Sigmoid colon (tissue), 7 donors: Measurements from ENCODE around the gene SCLY. TPM values are rescaled to one million over a fixed set of nuclear protein-coding genes. Genes with fewer than 3 reads are reported as not detected.

Experiments
- DNase-seq: peaks from one replicate; pipeline ENCODE4 v3.0.0-alpha.2; 2019
- H3K27ac ChIP-seq, 4 donors: fragments of 200-600 bp; sonication (generic); one replicate each; pipeline ENCODE4 v1.5.1; 2016 to 2019; ENCODE audit warnings: mild to moderate bottlenecking in 1 of 4
- H3K27me3 ChIP-seq, 3 donors: fragments of 200-600 bp; sonication (generic); one replicate each; pipeline ENCODE4 v1.5.1; 2019; ENCODE audit warnings: mild to moderate bottlenecking in 1 of 3
- H3K36me3 ChIP-seq, 4 donors: fragments of 200-600 bp; sonication (generic); one replicate each; pipeline ENCODE4 v1.5.1; 2016 to 2019
- H3K4me1 ChIP-seq, 4 donors: fragments of 200-600 bp; sonication (generic); one replicate each; pipeline ENCODE4 v1.5.1; 2017 to 2019
- H3K4me3 ChIP-seq, 4 donors: fragments of 200-600 bp; sonication (generic); one replicate each; pipeline ENCODE4 v1.5.1; 2017 to 2019; ENCODE audit warnings: mild to moderate bottlenecking in 2 of 4, moderate library complexity in 1 of 4
- H3K9me3 ChIP-seq, 4 donors: fragments of 200-600 bp in 3 of 4; sonication (generic) in 3 of 4; one replicate each; pipeline versions ENCODE4 v1.5.1 to v1.6.1; 2013 to 2019
- CTCF ChIP-seq, 4 experiments: fragments of 450-650 bp in 3 of 4; fragments of 200-600 bp in 1 of 4; IDR thresholded peaks; one replicate each; pipeline ENCODE4 v1.5.1; 2016 to 2019; ENCODE audit warnings: antibody characterized with exemption in 4 of 4, mild to moderate bottlenecking in 3 of 4, moderate library complexity in 2 of 4
- EP300 ChIP-seq, 4 donors: sonication (generic); formaldehyde crosslinking; IDR thresholded peaks; one replicate each; pipeline ENCODE4 v1.6.1; 2017; ENCODE audit warnings: antibody characterized with exemption in 4 of 4
- POLR2A ChIP-seq, 2 donors: fragments of 450-650 bp; IDR thresholded peaks; one replicate each; pipeline ENCODE4 v1.6.1; 2016; ENCODE audit warnings: antibody characterized with exemption in 2 of 2, mild to moderate bottlenecking in 2 of 2, moderate library complexity in 2 of 2
- POLR2AphosphoS5 ChIP-seq, 4 donors: sonication (generic); formaldehyde crosslinking; IDR thresholded peaks; one replicate each; pipeline ENCODE4 v1.6.1; 2017; ENCODE audit warnings: antibody characterized with exemption in 4 of 4
- WGBS, 2 donors: extraction: QIAGEN DNeasy Blood & Tissue Kit; methylation state at CpG; one replicate each; pipeline ENCODE4 v1.1.7; 2013; 5-methylcytosine and 5-hydroxymethylcytosine counted together
- intact Hi-C: fragments of 100-400 bp; cut with DNase I; formaldehyde crosslinking; loops from one replicate; pipeline ENCODE4 v1.15.1; 2023
- polyA plus RNA-seq, 3 donors: library from polyadenylated mRNA; stranded (reverse); fragments of 200-250 nt; gene quantifications; one replicate each; pipeline ENCODE4 v1.2.3, GENCODE V29; 2013
- total RNA-seq, 4 donors: library from RNA; depleted of rRNA; stranded (reverse); fragments of >200 nt; gene quantifications; one replicate each; pipeline ENCODE4 v1.1.0, GENCODE V29; 2016
- donor health status: healthy with polysubstance abuse.
- donor health status: Bipolar disorder and iron deficiency.
- donor health status: healthy.

SCLY gene
- total and polyA plus RNA-seq, 7 donors: 5.4 to 19.5 (median 10.9) TPM

DNA sequence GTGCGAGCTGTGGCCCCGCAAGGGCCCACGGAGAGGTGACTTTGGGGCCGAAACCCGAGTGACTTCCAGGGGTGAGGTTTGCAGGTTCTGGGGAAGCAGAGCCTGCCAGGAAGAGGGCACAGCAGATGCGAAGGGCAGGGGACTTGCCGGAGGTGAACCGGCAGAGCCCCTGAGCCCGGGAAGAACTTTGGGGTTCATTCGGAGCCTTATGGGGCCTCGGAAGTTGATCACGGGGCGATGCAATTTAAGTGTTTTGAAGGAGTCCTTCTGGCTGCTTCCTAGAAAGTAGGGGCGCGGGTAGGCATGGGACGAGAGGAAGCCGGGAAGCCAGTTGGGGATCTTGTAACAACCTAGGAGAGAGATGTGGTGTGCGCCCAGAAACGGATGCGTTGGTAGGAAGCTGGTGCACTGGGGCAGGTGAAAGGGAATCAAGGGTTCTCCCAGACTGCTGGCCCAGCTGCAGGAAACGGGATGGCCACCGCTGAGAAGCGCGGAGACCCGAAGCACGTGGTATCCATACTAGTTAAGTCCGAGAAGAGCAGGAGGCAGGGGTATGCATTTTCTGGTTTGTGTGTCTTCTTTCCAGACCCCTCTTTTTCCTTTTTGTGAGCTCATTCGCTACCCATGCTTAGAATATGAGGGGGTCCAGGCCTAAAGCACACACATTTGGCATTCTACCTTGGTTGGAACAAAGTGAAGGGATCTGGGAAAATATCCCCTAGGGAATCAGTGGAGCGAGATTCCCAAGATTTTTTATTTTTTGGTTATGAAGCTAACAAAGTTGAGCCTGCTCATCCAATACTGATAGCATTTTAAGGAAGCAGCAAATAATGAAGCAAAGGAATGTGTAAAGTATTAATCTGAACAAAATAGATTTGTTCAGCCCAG is 758 bp downstream of the SCLY start:
- 4% methylated on average over 29 of the region's 29 CpGs for WGBS, 2 donors
- intact Hi-C loops: loop anchor here (2.0 to 5.0 kb wide), 4 partner anchors 95 to 203 kb away; partner anchors contain the start of genes RAMP1 and UBE2F
- Histone ChIP-seq H3K27ac (peak overlapping the region; percentile 84 to 96 (median 94)), H3K9me3 (no peaks in the 10 kb centered on the region), H3K36me3 (peaks cover 0 to 14% (median 4%) of the 10 kb centered on the region in 4 donors), H3K27me3 (no peaks in the 10 kb centered on the region), H3K4me3 (peak overlapping the region; percentile 72 to 91 (median 82)), H3K4me1 (peaks cover 0 to 25% (median 16%) of the 10 kb centered on the region in 4 donors)
- TF ChIP-seq CTCF (IDR thresholded peaks at IDR 0.05) (no peak), POLR2AphosphoS5 (IDR thresholded peaks at IDR 0.05) (no peak), POLR2A (IDR thresholded peaks at IDR 0.05) (no peak), EP300 (IDR thresholded peaks at IDR 0.05) (no peak)
- DNase-seq: peak; percentile 76

GRCh38 chr2:238063414-238064189 is 2.8 kb downstream of the SCLY start:
- intact Hi-C loops: loop anchor here (5.0 kb wide), 2 partner anchors 141 to 199 kb away; no protein-coding TSS in a partner anchor
- 86 to 92% methylated on average over 8 of the region's 8 CpGs for WGBS, 2 donors

DNA sequence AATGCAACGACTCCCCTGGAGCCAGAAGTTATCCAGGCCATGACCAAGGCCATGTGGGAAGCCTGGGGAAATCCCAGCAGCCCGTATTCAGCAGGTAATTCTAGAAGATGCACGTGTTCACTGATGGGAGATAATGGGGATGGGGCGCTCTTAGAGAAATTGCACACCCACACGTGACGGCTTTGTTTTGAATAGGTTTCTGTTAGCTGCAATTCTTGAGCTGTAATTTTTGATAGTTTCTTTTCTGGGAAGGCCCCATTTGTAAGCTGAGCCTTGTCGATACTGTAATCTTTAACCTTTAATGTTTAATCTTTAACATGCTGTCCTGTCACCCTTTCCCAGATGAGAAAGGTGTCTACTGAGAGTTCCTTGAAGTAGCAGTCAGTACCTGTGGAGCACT is 3.6 kb downstream of the SCLY start:
- TF ChIP-seq CTCF (IDR thresholded peaks at IDR 0.05) (no peak), POLR2A (IDR thresholded peaks at IDR 0.05) (no peak), POLR2AphosphoS5 (IDR thresholded peaks at IDR 0.05) (no peak), EP300 (IDR thresholded peaks at IDR 0.05) (no peak)

More at GRCh38 chr2:238063414-238064189, 2.8 kb downstream of the SCLY start:
- Histone ChIP-seq H3K9me3 (no peaks in the 10 kb centered on the region), H3K36me3 (peaks cover 0 to 30% (median 12%) of the 10 kb centered on the region in 4 donors), H3K4me3 (no peak overlapping the region), H3K4me1 (peaks cover 0 to 25% (median 16%) of the 10 kb centered on the region in 4 donors), H3K27ac (no peak overlapping the region), H3K27me3 (no peaks in the 10 kb centered on the region)
- TF ChIP-seq EP300 (IDR thresholded peaks at IDR 0.05): no peak
- no peak for TF ChIP-seq POLR2A (IDR thresholded peaks at IDR 0.05)
- no peak for TF ChIP-seq CTCF (IDR thresholded peaks at IDR 0.05)
- TF ChIP-seq POLR2AphosphoS5 (IDR thresholded peaks at IDR 0.05): no peak
- DNase-seq: no peak

DNA sequence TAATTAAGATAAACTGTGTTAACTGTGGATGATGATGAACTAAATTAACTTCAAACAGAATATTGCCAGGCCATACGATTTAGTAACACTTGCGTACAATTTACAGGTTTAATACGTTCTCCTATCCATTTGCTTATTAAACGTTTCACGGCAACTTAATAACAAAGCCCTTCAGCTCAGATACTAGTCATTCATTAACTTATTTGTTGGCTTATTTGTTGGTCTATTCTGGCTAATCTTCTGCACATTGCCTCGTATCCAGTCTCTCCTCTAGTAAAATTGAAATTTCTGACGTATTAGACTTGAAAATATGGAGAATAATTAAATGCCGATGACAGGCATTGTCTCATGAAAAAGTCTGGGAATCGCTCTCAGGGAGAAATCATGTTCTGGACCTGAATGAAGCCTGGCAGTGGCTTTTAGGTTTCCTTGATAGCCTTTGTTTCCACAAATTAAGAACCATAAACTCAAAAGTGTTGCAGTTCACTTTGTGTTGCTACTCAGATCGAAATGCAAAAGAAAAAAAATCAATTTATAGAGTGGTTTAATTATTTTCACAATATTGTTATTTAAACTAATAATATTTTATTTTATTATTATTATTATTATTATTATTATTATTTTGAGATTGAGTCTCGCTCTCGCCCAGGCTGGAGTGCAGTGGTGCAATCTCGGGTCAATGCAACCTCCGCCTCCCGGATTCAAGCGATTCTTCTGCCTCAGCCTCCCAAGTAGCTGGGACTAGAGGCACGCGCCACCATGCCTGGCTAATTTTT is 4.5 kb downstream of the SCLY start:
- Histone ChIP-seq H3K9me3 (no peaks in the 10 kb centered on the region), H3K27ac (no peak overlapping the region), H3K36me3 (peaks cover 0 to 46% (median 23%) of the 10 kb centered on the region in 4 donors), H3K4me1 (peaks cover 0 to 16% (median 8%) of the 10 kb centered on the region in 4 donors), H3K27me3 (no peaks in the 10 kb centered on the region), H3K4me3 (no peak overlapping the region)
- WGBS, 2 donors: 81 to 88% methylated on average over 18 of the region's 18 CpGs
- TF ChIP-seq POLR2A (IDR thresholded peaks at IDR 0.05): no peak
- no peak for TF ChIP-seq EP300 (IDR thresholded peaks at IDR 0.05)
- TF ChIP-seq CTCF (IDR thresholded peaks at IDR 0.05): no peak
- TF ChIP-seq POLR2AphosphoS5 (IDR thresholded peaks at IDR 0.05): no peak
- DNase-seq: no peak
- intact Hi-C loops: no loop called here

More for the DNA sequence above, 3.6 kb downstream of the SCLY start:
- peaks cover 0 to 24% (median 15%) of the 10 kb centered on the region in 4 donors for H3K4me1 ChIP-seq
- intact Hi-C loops: loop anchor here (5.0 kb wide), 2 partner anchors 142 to 198 kb away; no protein-coding TSS in a partner anchor
- WGBS, 2 donors: 18 to 65% methylated on average over 7 of the region's 7 CpGs
- no peak for DNase-seq
- H3K4me3 ChIP-seq: no peak overlapping the region
- no peaks in the 10 kb centered on the region for H3K9me3 ChIP-seq
- H3K27ac ChIP-seq: no peak overlapping the region
- peaks cover 0 to 37% (median 18%) of the 10 kb centered on the region in 4 donors for H3K36me3 ChIP-seq
- no peaks in the 10 kb centered on the region for H3K27me3 ChIP-seq
